ENCODE data around the gene RAB19. TPM values are rescaled to one million over a fixed set of nuclear protein-coding genes. Genes with fewer than 3 reads are reported as not detected.

RAB19 gene
- total RNA-seq, 2 donors from 2014 or later = not detected

GRCh38 chr7:140383954-140384713 is 19.7 kb upstream of the RAB19 start:
- Histone ChIP-seq H3K27ac (no peak overlapping the region), H3K4me1 (ENCODE audit: control insufficient read depth in 1 of 2, low read depth in 2 of 2) (peaks cover 6 to 11% of the 10 kb centered on the region in 2 donors), H3K9me3 (no peaks in the 10 kb centered on the region), H3K4me3 (no peak overlapping the region), H3K36me3 (peaks cover 12% of the 10 kb centered on the region), H3K27me3 (replicated peaks; ENCODE audit: insufficient read depth) (no peaks in the 10 kb centered on the region)
- no peak for TF ChIP-seq CTCF (IDR thresholded peaks at IDR 0.05)
- ATAC-seq (ENCODE audit: insufficient number of reproducible peaks, low FRiP score, low read depth) (no peak), DNase-seq (ENCODE audit: low spot score) (no peak)

GRCh38 chr7:140384894-140385545 is 18.8 kb upstream of the RAB19 start:
- no peaks in the 10 kb centered on the region for H3K27me3 ChIP-seq (replicated peaks; ENCODE audit: insufficient read depth)
- no peak overlapping the region for H3K27ac ChIP-seq
- peaks cover 6 to 15% of the 10 kb centered on the region in 2 donors for H3K4me1 ChIP-seq (ENCODE audit: control insufficient read depth in 1 of 2, low read depth in 2 of 2)
- no peak for ATAC-seq (ENCODE audit: insufficient number of reproducible peaks, low FRiP score, low read depth)
- no peaks in the 10 kb centered on the region for H3K9me3 ChIP-seq
- H3K36me3 ChIP-seq = peaks cover 3% of the 10 kb centered on the region
- no peak overlapping the region for H3K4me3 ChIP-seq
- no peak for TF ChIP-seq CTCF (IDR thresholded peaks at IDR 0.05)
- DNase-seq (ENCODE audit: low spot score) = no peak

- TF ChIP-seq CTCF (IDR thresholded peaks at IDR 0.05) = no peak
- H3K4me3 ChIP-seq = no peak overlapping the region
- no peak for ATAC-seq (ENCODE audit: insufficient number of reproducible peaks, low FRiP score, low read depth)
These were observed 14.4 kb upstream of the RAB19 start for GRCh38 chr7:140389445-140389844.

GRCh38 chr7:140390034-140390433 is 13.8 kb upstream of the RAB19 start:
- TF ChIP-seq CTCF (IDR thresholded peaks at IDR 0.05) = no peak
- DNase-seq (ENCODE audit: low spot score) (no peak), ATAC-seq (ENCODE audit: insufficient number of reproducible peaks, low FRiP score, low read depth) (no peak)
- Histone ChIP-seq H3K4me1 (ENCODE audit: control insufficient read depth in 1 of 2, low read depth in 2 of 2) (peaks cover 9 to 11% of the 10 kb centered on the region in 2 donors), H3K36me3 (no peaks in the 10 kb centered on the region), H3K9me3 (no peaks in the 10 kb centered on the region), H3K27ac (no peak overlapping the region), H3K27me3 (replicated peaks; ENCODE audit: insufficient read depth) (no peaks in the 10 kb centered on the region), H3K4me3 (no peak overlapping the region)

More at GRCh38 chr7:140389445-140389844, 14.4 kb upstream of the RAB19 start:
- Histone ChIP-seq H3K9me3 (no peaks in the 10 kb centered on the region), H3K27ac (no peak overlapping the region), H3K27me3 (replicated peaks; ENCODE audit: insufficient read depth) (no peaks in the 10 kb centered on the region), H3K36me3 (no peaks in the 10 kb centered on the region), H3K4me1 (ENCODE audit: control insufficient read depth in 1 of 2, low read depth in 2 of 2) (peaks cover 11 to 15% of the 10 kb centered on the region in 2 donors)
- no peak for DNase-seq (ENCODE audit: low spot score)

- ATAC-seq (ENCODE audit: insufficient number of reproducible peaks, low FRiP score, low read depth) (no peak), DNase-seq (ENCODE audit: low spot score) (no peak)
- Histone ChIP-seq H3K9me3 (no peaks in the 10 kb centered on the region), H3K36me3 (no peaks in the 10 kb centered on the region), H3K27ac (no peak overlapping the region), H3K4me3 (no peak overlapping the region), H3K27me3 (replicated peaks; ENCODE audit: insufficient read depth) (no peaks in the 10 kb centered on the region), H3K4me1 (ENCODE audit: control insufficient read depth in 1 of 2, low read depth in 2 of 2) (peaks cover 4 to 6% of the 10 kb centered on the region in 2 donors)
- no peak for TF ChIP-seq CTCF (IDR thresholded peaks at IDR 0.05)
These were observed 13.2 kb upstream of the RAB19 start for GRCh38 chr7:140390466-140391190.
